HL-60 (cell line): ENCODE results near the gene CARM1.

Experiments
- DNase-seq, 2 experiments: peaks; one replicate each; pipeline ENCODE4 v3.0.0-alpha.2; 2010 to 2020; ENCODE audit warnings: low read depth in 1 of 2, low spot score in 1 of 2
- H3K27ac ChIP-seq: fragments of 250-450 bp; sonication (Bioruptor Pico); replicated peaks from 2 replicates; pipeline ENCODE4 v1.5.1; 2020; ENCODE audit warnings: mild to moderate bottlenecking, moderate library complexity
- H3K27me3 ChIP-seq: fragments of 250-450 bp; sonication (Bioruptor Pico); 2 replicates; pipeline ENCODE4 v1.5.1; 2021; ENCODE audit warnings: mild to moderate bottlenecking, moderate library complexity; ENCODE audit not compliant: insufficient read depth, poor library complexity, severe bottlenecking
- H3K4me3 ChIP-seq: replicated peaks from 2 replicates; pipeline ENCODE4 v1.5.1; 2011; ENCODE audit warnings: mild to moderate bottlenecking, control low read depth, low read length; ENCODE audit not compliant: insufficient read depth
- GABPA ChIP-seq: IDR thresholded peaks from 2 replicates; pipeline ENCODE4 v1.6.1; 2012; ENCODE audit warnings: low read depth
- POLR2AphosphoS5 ChIP-seq: IDR thresholded peaks from 2 replicates; pipeline ENCODE4 v1.6.1; 2012; ENCODE audit warnings: low read depth
- SPI1 ChIP-seq: IDR thresholded peaks from 2 replicates; pipeline ENCODE4 v1.6.1; 2012; ENCODE audit warnings: low read depth, mild to moderate bottlenecking, borderline replicate concordance
- TF ChIP-seq, protein P1 (sequence below): IDR thresholded peaks from 2 replicates; pipeline ENCODE4 v1.6.1; 2012; ENCODE audit warnings: low read depth; ENCODE audit not compliant: insufficient replicate concordance
- TF ChIP-seq, protein P2 (sequence below): IDR thresholded peaks from one replicate; pipeline ENCODE4 v1.5.1; 2011; ENCODE audit warnings: low read length, control low read depth, inconsistent platforms; ENCODE audit not compliant: insufficient read depth

CARM1 gene

DNA sequence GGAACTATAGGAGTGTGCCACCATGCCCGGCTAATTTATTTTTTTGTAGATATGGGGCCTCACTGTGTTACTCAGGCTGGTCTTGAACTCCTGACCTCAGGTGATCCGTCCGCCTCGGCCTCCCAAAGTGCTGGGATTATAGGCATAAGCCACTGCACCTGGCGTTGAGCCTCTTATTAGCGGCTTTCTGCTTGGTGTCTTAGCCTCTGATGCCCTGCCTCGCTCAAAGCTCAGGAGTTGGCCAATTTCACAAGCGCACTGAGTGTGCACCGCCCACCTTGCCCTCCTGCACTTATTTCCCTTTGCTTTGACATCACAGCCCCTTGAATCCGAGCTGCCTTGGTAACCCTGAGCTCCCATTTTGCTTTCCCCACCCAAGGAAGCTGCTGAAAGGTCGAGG lies 47.0 kb downstream of the CARM1 start:
- no peak overlapping the region for H3K27ac ChIP-seq
- no peak for DNase-seq
- no peak overlapping the region for H3K4me3 ChIP-seq
- H3K27me3 ChIP-seq: no peaks in the 10 kb centered on the region
- TF ChIP-seq SPI1 (no peak), GABPA (no peak), POLR2AphosphoS5 (no peak)
- TF ChIP-seq, protein P1, sequence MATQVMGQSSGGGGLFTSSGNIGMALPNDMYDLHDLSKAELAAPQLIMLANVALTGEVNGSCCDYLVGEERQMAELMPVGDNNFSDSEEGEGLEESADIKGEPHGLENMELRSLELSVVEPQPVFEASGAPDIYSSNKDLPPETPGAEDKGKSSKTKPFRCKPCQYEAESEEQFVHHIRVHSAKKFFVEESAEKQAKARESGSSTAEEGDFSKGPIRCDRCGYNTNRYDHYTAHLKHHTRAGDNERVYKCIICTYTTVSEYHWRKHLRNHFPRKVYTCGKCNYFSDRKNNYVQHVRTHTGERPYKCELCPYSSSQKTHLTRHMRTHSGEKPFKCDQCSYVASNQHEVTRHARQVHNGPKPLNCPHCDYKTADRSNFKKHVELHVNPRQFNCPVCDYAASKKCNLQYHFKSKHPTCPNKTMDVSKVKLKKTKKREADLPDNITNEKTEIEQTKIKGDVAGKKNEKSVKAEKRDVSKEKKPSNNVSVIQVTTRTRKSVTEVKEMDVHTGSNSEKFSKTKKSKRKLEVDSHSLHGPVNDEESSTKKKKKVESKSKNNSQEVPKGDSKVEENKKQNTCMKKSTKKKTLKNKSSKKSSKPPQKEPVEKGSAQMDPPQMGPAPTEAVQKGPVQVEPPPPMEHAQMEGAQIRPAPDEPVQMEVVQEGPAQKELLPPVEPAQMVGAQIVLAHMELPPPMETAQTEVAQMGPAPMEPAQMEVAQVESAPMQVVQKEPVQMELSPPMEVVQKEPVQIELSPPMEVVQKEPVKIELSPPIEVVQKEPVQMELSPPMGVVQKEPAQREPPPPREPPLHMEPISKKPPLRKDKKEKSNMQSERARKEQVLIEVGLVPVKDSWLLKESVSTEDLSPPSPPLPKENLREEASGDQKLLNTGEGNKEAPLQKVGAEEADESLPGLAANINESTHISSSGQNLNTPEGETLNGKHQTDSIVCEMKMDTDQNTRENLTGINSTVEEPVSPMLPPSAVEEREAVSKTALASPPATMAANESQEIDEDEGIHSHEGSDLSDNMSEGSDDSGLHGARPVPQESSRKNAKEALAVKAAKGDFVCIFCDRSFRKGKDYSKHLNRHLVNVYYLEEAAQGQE: no peak
- TF ChIP-seq, protein P2, sequence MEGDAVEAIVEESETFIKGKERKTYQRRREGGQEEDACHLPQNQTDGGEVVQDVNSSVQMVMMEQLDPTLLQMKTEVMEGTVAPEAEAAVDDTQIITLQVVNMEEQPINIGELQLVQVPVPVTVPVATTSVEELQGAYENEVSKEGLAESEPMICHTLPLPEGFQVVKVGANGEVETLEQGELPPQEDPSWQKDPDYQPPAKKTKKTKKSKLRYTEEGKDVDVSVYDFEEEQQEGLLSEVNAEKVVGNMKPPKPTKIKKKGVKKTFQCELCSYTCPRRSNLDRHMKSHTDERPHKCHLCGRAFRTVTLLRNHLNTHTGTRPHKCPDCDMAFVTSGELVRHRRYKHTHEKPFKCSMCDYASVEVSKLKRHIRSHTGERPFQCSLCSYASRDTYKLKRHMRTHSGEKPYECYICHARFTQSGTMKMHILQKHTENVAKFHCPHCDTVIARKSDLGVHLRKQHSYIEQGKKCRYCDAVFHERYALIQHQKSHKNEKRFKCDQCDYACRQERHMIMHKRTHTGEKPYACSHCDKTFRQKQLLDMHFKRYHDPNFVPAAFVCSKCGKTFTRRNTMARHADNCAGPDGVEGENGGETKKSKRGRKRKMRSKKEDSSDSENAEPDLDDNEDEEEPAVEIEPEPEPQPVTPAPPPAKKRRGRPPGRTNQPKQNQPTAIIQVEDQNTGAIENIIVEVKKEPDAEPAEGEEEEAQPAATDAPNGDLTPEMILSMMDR: no peak

DNA sequence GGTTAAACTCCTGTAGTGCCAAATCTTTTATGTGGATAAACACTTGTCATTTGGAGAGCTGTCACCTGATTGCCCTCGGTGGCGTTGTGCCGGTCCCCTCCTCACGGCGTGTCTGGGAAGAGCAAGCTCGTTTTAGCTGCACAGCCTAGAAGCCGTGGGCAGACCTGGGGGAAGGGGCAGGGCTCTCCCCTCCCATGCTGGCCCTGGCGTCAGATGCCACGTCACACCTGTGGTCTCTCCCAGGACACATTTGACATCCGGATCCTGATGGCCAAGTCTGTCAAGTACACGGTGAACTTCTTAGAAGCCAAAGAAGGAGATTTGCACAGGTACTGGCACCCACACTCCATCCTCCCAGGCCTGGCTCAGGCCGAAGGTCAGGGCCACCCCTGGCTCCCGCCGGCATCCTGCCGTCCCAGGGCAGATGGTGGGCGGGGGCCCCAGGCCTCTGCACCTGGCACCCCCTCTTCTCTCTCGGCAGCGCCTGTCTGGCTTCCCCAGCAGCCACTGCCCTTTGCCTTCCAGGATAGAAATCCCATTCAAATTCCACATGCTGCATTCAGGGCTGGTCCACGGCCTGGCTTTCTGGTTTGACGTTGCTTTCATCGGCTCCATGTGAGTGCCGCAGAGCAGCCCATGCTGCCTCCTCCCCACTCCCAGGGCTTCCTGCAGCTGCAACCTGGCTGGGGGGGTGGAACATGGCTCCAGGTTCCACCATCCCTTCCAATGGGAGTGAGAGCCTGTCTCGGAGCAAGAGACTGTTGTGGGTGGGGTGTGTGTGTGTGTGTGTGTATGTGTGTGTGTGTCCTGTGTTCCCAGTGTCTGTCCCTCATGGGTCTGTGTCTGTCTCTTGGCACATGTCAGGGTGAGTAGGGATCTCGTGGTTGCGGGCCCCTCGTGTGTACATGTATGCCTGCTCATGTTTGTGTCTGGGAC lies 48.3 kb downstream of the CARM1 start:
- Histone ChIP-seq H3K27me3 (no peaks in the 10 kb centered on the region), H3K27ac (no peak overlapping the region), H3K4me3 (no peak overlapping the region)
- TF ChIP-seq, protein P2: no peak
- TF ChIP-seq GABPA (no peak), SPI1 (no peak), POLR2AphosphoS5 (no peak)
- TF ChIP-seq, protein P1: no peak
- DNase-seq: no peak

DNA sequence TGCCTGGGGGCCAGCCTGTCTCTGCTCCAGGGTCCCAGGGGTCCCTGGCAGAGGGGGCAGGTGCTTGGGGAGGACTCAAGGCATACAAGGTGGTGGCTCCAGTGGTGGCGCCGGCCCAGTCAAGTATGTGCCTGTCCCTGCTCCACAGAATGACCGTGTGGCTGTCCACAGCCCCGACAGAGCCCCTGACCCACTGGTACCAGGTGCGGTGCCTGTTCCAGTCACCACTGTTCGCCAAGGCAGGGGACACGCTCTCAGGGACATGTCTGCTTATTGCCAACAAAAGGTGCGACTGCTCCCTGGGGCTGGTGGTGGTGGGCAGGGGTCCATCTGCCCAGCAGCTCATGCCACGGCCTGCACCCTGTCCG lies 48.9 kb downstream of the CARM1 start:
- Histone ChIP-seq H3K27ac (no peak overlapping the region), H3K4me3 (no peak overlapping the region), H3K27me3 (no peaks in the 10 kb centered on the region)
- TF ChIP-seq, protein P2: no peak
- TF ChIP-seq POLR2AphosphoS5 (no peak), SPI1 (no peak), GABPA (no peak)
- TF ChIP-seq, protein P1: no peak
- DNase-seq: no peak
